ENCODE results near the gene PHF14. TPM values are rescaled to one million over a fixed set of nuclear protein-coding genes. Genes with fewer than 3 reads are reported as not detected.

PHF14 gene
- total and polyA plus RNA-seq, 8 donors = 10.8 to 23.5 (median 15.3) TPM

DNA sequence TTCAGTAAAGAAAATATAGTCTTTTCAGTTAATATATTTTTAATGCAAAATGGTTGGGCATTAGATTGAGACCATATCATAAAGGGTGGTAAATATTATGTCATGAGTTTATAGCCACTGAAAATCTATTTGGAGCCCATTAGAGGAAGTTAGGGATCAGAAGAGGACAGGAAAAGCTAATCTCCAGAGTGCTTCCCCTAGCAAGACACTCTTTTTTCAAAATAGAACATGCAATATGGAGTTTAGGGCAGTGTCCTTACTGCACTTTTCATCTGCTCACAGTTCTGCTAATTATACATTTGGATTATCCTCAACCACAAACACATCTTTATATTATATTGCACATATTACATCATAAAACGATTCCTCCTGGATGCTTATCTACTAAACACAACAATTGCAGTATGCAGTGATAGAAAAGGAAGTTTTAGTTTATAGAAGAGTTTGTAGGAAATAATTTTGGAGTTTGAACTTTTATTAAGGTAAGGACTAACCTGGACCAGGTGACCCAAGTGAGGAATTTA, 159.8 kb downstream of the PHF14 start:
- Histone ChIP-seq H3K27me3 (no peaks in the 10 kb centered on the region), H3K4me1 (no peaks in the 10 kb centered on the region), H3K4me3 (no peak overlapping the region), H3K27ac (no peak overlapping the region), H3K36me3 (no peaks in the 10 kb centered on the region), H3K9me3 (no peaks in the 10 kb centered on the region)
- TF ChIP-seq, protein P1, sequence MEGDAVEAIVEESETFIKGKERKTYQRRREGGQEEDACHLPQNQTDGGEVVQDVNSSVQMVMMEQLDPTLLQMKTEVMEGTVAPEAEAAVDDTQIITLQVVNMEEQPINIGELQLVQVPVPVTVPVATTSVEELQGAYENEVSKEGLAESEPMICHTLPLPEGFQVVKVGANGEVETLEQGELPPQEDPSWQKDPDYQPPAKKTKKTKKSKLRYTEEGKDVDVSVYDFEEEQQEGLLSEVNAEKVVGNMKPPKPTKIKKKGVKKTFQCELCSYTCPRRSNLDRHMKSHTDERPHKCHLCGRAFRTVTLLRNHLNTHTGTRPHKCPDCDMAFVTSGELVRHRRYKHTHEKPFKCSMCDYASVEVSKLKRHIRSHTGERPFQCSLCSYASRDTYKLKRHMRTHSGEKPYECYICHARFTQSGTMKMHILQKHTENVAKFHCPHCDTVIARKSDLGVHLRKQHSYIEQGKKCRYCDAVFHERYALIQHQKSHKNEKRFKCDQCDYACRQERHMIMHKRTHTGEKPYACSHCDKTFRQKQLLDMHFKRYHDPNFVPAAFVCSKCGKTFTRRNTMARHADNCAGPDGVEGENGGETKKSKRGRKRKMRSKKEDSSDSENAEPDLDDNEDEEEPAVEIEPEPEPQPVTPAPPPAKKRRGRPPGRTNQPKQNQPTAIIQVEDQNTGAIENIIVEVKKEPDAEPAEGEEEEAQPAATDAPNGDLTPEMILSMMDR (IDR thresholded peaks at IDR 0.05) = no peak
- 39 to 41% methylated on average over 1 of the region's 1 CpG for WGBS, 2 donors
- no peak for FAIRE-seq
- intact Hi-C loops (cut with DNase I) = no loop called here
- DNase-seq = no peak
- ATAC-seq = no peak

DNA sequence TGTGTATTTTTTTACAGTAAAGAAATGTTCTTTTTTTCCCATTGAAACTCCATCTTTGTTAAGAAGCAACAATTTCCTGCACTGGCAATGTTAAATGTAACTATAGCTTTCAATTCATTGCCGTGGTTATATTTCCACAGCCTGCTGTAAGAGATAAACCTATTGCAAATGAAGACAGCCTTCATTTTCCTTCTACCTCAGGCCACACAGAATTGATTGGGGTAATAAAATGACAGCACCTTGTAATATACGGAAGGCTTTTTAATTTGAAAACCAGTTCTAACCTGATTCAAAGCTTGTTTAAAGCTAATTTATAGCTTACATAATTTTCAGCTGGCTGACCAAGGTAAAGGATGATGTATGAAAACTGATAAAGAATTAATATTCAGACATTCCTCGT, 161.9 kb downstream of the PHF14 start:
- intact Hi-C loops (cut with DNase I) = no loop called here
- DNase-seq = no peak
- Histone ChIP-seq H3K27me3 (no peaks in the 10 kb centered on the region), H3K36me3 (no peaks in the 10 kb centered on the region), H3K9me3 (no peaks in the 10 kb centered on the region), H3K27ac (no peak overlapping the region), H3K4me3 (no peak overlapping the region), H3K4me1 (no peaks in the 10 kb centered on the region)
- TF ChIP-seq, protein P1 (IDR thresholded peaks at IDR 0.05) = no peak
- no peak for FAIRE-seq
- WGBS, 2 donors = 92 to 93% methylated on average over 3 of the region's 3 CpGs
- ATAC-seq = no peak

- Histone ChIP-seq H3K27me3 (no peaks in the 10 kb centered on the region), H3K27ac (no peak overlapping the region), H3K36me3 (no peaks in the 10 kb centered on the region), H3K4me1 (no peaks in the 10 kb centered on the region), H3K4me3 (no peak overlapping the region), H3K9me3 (no peaks in the 10 kb centered on the region)
- 24 to 49% methylated on average over 3 of the region's 3 CpGs for WGBS, 2 donors
- DNase-seq (no peak), ATAC-seq (no peak), FAIRE-seq (no peak)
- TF ChIP-seq, protein P1 (IDR thresholded peaks at IDR 0.05) = no peak
- intact Hi-C loops (cut with DNase I) = no loop called here
These were observed 167.9 kb downstream of the PHF14 start for GRCh38 chr7:11141541-11141940.

- no peaks in the 10 kb centered on the region for H3K36me3 ChIP-seq
- no peak overlapping the region for H3K4me3 ChIP-seq
- ATAC-seq (no peak), DNase-seq (no peak), FAIRE-seq (no peak)
- H3K9me3 ChIP-seq = no peaks in the 10 kb centered on the region
- H3K4me1 ChIP-seq = no peaks in the 10 kb centered on the region
- H3K27me3 ChIP-seq = no peaks in the 10 kb centered on the region
- TF ChIP-seq, protein P1 (IDR thresholded peaks at IDR 0.05) = no peak
- intact Hi-C loops (cut with DNase I) = no loop called here
- WGBS, 2 donors = 95 to 97% methylated on average over 4 of the region's 4 CpGs
- H3K27ac ChIP-seq = no peak overlapping the region
These were observed 180.0 kb downstream of the PHF14 start for GRCh38 chr7:11153694-11154093.

DNA sequence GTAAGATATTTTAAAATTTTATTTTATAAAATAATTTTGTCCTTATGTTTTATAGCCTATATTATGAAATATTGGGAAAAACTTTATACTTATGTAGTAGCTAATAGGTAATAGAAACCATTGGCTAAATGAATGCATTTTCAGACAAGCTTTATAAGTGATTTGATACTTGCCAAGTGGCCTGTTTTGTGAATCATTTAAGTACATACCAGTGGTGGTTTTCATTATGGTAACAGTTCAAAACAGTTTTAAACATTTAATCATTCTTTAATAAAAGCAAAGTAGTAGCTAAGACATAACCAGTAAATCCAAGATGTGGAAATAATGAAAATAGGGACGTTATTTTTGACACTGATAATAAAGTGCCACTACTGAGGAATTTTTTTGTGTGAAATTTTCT, 182.2 kb downstream of the PHF14 start:
- Histone ChIP-seq H3K27me3 (no peaks in the 10 kb centered on the region), H3K36me3 (no peaks in the 10 kb centered on the region), H3K9me3 (no peaks in the 10 kb centered on the region), H3K4me1 (no peaks in the 10 kb centered on the region), H3K4me3 (no peak overlapping the region), H3K27ac (no peak overlapping the region)
- FAIRE-seq (no peak), DNase-seq (no peak), ATAC-seq (no peak)
- WGBS, 2 donors = 87 to 90% methylated on average over 1 of the region's 1 CpG
- intact Hi-C loops (cut with DNase I) = no loop called here
- TF ChIP-seq, protein P1 (IDR thresholded peaks at IDR 0.05) = no peak

Measured in pancreas (tissue), 10 donors.